Breast epithelium (tissue), 3 donors: ENCODE results near the gene MYL1.

Experiments used
- CTCF ChIP-seq, 3 donors: fragments of 450-650 bp; IDR thresholded peaks; one replicate each; pipeline ENCODE4 v1.5.1; 2016 to 2017; ENCODE audit warnings: antibody characterized with exemption in 3 of 3, mild to moderate bottlenecking in 3 of 3, moderate library complexity in 3 of 3
- POLR2A ChIP-seq: fragments of 450-650 bp; IDR thresholded peaks from one replicate; pipeline ENCODE4 v1.6.1; 2016; ENCODE audit warnings: antibody characterized with exemption, mild to moderate bottlenecking, moderate library complexity
- POLR2AphosphoS5 ChIP-seq, 3 donors: sonication (generic); formaldehyde crosslinking; IDR thresholded peaks; one replicate each; pipeline ENCODE4 v1.6.1; 2017; ENCODE audit warnings: antibody characterized with exemption in 3 of 3

DNA sequence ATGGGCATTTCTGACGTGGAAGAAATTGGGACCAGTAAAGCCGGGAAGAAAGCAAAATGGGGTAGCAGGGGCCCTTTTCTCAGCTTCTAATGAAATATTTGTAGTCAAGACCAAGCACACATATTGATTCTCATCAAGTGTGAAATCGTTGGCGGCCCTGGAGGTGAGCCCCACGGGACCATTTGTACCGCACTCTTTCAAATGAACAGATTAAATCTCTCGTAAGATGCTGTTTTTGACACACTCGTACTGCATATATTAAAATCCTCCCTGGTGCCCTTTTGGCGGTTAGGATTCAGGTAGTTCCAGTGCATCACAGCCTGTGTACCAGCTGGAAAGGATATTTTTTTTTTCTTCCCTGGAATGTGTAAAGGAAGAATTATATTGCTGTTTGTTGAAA is 9.9 kb upstream of the MYL1 start:
- TF ChIP-seq POLR2A (no peak), CTCF (IDR thresholded peaks at IDR 0.05) (no peak), POLR2AphosphoS5 (IDR thresholded peaks at IDR 0.05) (no peak)
